ENCODE results near the gene PDE8B. TPM values are rescaled to one million over a fixed set of nuclear protein-coding genes. Genes with fewer than 3 reads are reported as not detected.
A peak's percentile ranks its signal among the peaks of the same experiment; 100 is the strongest.

Gene PDE8B
- total RNA-seq, 1 donor, result 6.0 TPM

DNA sequence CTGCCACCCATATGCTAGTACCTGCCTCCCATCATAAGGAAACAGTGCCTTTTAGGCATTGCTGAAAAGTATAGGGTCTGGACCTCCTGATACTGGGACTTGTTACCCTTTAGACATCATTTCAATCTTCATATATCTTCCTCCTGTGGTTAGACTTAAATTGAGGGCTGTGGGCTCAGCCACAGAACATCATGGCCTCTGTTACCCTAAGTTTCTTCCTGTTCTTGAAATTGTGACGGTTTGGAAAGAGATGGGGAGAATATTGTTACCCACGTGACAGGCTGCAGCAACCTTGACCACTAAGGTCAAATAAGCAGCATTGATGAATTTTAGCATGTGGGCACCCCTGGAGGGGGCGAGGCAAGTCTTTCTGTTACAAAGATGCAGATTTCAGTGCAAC lies 87.7 kb downstream of the PDE8B start:
- H3K4me3 ChIP-seq (ENCODE audit: low read depth, low read length), result no peak overlapping the region
- DNase-seq (ENCODE audit: low read depth), result no peak
- TF ChIP-seq, protein P1, sequence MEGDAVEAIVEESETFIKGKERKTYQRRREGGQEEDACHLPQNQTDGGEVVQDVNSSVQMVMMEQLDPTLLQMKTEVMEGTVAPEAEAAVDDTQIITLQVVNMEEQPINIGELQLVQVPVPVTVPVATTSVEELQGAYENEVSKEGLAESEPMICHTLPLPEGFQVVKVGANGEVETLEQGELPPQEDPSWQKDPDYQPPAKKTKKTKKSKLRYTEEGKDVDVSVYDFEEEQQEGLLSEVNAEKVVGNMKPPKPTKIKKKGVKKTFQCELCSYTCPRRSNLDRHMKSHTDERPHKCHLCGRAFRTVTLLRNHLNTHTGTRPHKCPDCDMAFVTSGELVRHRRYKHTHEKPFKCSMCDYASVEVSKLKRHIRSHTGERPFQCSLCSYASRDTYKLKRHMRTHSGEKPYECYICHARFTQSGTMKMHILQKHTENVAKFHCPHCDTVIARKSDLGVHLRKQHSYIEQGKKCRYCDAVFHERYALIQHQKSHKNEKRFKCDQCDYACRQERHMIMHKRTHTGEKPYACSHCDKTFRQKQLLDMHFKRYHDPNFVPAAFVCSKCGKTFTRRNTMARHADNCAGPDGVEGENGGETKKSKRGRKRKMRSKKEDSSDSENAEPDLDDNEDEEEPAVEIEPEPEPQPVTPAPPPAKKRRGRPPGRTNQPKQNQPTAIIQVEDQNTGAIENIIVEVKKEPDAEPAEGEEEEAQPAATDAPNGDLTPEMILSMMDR (IDR thresholded peaks at IDR 0.05; ENCODE audit: insufficient read depth, low read depth, low read length), result no peak

DNA sequence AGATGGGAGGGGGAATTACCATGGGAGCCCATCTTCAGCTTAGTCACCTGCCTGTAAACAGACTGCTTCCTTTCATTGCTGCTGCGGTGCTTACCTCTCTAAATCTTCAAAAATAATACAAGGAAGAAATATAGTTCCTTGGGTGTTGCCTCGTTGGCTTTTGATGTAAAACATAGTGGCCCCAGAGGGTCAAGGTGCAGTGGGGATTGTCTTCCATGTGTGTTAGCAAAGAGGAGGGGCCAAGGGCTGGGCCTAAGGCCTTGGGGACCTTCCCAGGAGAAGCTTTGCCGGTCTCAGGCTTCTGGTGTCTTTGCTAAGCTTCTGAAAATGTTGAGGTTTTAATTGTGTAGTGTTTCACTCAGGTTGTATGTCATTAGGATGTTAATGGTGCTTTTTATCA lies 90.0 kb downstream of the PDE8B start:
- TF ChIP-seq, protein P1 (IDR thresholded peaks at IDR 0.05; ENCODE audit: insufficient read depth, low read depth, low read length), result no peak
- no peak overlapping the region for H3K4me3 ChIP-seq (ENCODE audit: low read depth, low read length)
- DNase-seq (ENCODE audit: low read depth), result no peak

DNA sequence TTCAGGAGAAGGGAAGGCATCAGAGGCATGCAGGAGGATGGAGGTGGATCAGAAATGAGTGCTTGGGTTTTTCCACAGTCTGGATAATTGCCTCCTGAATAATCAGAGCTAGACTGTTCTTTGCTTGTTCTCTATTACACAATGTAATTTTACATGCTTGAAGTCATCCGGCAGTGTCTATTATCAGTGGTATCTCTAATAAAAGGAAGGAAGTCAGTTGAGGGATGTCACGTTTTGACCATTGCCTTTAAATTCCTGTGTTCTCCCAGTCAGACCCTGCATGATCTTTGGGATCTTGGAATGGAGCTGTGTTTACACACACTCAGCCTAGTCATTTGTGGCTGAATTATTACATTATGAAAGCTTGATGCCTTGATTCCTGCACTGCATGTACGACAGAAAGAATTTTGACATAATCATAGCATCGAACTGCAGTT lies 91.0 kb downstream of the PDE8B start:
- DNase-seq (ENCODE audit: low read depth), result peak; percentile 92
- no peak overlapping the region for H3K4me3 ChIP-seq (ENCODE audit: low read depth, low read length)
- TF ChIP-seq, protein P1 (IDR thresholded peaks at IDR 0.05; ENCODE audit: insufficient read depth, low read depth, low read length), result no peak

DNA sequence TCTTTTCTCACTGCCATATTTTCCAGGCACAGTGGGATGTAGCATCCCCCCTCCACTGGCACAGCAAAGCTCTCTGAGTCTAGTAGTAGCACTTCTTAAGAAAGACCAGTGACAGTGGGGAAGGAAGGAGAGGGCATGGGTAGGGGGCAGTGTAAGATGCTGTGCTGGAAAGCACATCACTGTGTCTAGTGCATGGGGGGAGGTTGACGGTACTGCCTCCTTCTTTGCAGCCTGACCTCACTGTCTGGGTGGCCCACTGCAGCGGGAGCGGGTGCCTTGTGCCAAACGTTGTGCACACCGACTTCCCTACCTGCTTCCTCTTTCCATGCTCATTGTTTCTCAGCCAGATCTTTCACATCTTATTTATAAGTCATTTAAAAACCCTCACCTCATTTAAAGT lies 91.8 kb downstream of the PDE8B start:
- H3K4me3 ChIP-seq (ENCODE audit: low read depth, low read length), result no peak overlapping the region
- TF ChIP-seq, protein P1 (IDR thresholded peaks at IDR 0.05; ENCODE audit: insufficient read depth, low read depth, low read length), result peak; percentile 10
- DNase-seq (ENCODE audit: low read depth), result no peak

DNA sequence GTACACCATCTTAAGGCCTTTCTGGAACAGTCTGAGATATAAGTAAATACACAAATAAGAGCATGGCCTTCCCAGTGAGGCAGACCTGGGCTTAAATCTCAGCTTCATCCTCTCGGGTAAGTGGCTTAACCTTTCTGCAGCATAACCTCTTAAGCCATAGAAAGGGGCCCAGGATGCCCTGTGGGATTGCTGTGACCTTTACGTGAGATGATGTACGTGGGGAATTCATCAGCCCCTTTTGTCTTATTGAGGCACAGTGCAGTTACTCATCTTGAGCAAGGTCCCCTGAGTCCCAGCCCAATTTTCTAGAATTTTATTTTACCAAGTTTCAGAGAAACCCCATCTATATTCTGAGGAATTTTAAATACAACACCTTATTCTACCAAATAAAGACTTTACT lies 92.2 kb downstream of the PDE8B start:
- TF ChIP-seq, protein P1 (IDR thresholded peaks at IDR 0.05; ENCODE audit: insufficient read depth, low read depth, low read length), result no peak
- no peak for DNase-seq (ENCODE audit: low read depth)
- H3K4me3 ChIP-seq (ENCODE audit: low read depth, low read length), result no peak overlapping the region

DNA sequence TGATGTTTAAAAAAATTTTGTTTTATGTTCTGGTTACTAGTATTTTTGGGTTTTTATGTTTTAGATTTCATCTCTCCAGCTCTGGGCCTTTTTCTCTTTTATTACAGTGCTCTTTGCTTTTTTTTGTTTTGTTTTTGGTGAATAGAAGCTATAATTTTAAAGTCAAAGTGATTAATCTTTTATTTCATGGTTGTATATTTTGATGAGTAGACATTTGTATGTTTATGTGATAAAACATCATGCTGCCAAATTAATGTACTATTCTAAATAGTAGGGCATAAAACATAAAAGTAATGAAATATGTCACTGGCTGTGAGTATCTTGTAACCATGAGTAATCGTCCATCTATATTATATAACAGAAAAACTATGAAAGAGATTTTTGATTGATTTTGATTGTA lies 93.9 kb downstream of the PDE8B start:
- TF ChIP-seq, protein P1 (IDR thresholded peaks at IDR 0.05; ENCODE audit: insufficient read depth, low read depth, low read length), result no peak
- no peak overlapping the region for H3K4me3 ChIP-seq (ENCODE audit: low read depth, low read length)
- DNase-seq (ENCODE audit: low read depth), result no peak

DNA sequence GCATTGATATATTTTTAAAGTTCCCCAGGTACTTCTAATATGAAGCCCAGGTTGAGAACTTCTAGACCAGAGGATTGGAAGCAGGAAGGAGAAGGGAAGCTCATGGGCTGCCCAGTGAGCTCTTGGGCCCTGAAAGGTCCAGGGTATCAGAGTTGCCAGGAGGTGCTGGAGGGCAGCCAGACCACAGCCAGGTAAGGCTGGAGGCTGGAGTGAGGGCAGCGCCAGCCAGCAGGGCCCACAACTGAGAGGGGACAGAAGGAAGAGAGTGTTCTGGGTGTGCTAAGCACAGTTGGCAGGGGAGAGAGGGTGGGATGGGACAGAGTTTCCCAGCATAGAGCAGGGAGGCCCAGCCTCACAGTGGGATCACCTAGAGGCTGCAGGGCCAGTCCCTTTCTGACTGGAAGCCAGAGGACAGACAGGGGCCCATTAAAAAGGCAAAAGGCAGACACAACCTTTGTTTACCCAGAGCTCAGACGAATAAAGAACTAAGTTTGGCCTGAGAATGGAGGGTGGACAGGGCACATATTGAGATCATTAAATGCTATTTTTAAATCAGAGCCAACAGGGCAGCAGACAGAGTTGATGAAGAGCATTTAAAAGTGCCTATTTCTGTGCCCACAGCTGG lies 94.9 kb downstream of the PDE8B start:
- DNase-seq (ENCODE audit: low read depth), result no peak
- TF ChIP-seq, protein P1 (IDR thresholded peaks at IDR 0.05; ENCODE audit: insufficient read depth, low read depth, low read length), result no peak
- H3K4me3 ChIP-seq (ENCODE audit: low read depth, low read length), result no peak overlapping the region
